Calu3 (cell line): ENCODE results near the gene ASB14. TPM values are rescaled to one million over a fixed set of nuclear protein-coding genes. Genes with fewer than 3 reads are reported as not detected.

Source experiments
- BruUV-seq: library from RNA; stranded (reverse); fragments of 400-500 nt; replicated peaks from 2 replicates; lab custom pipeline; 2021; lab: Mats Ljungman, UMichigan
- CTCF ChIA-PET: fragments of 300-600 bp; sonication (Branson Sonifier 250); formaldehyde crosslinking; loops from one replicate; lab custom pipeline; 2022; ENCODE audit warnings: antibody characterized with exemption; lab: Charles Lee
- DNase-seq: peaks from one replicate; pipeline ENCODE4 v3.0.0; 2022
- H3K27ac Mint-ChIP-seq: one replicate; pipeline ENCODE4 v1.8.0; 2022; ENCODE audit warnings: mixed read lengths; ENCODE audit not compliant: unreplicated experiment
- H3K27me3 Mint-ChIP-seq: one replicate; pipeline ENCODE4 v1.8.0; 2022; ENCODE audit warnings: mixed read lengths; ENCODE audit not compliant: unreplicated experiment
- H3K36me3 Mint-ChIP-seq: one replicate; pipeline ENCODE4 v1.8.0; 2022; ENCODE audit warnings: mild to moderate bottlenecking, moderate library complexity, mixed read lengths; ENCODE audit not compliant: insufficient read depth, unreplicated experiment
- H3K4me1 Mint-ChIP-seq: one replicate; pipeline ENCODE4 v1.8.0; 2022; ENCODE audit warnings: mild to moderate bottlenecking, low read depth, mixed read lengths; ENCODE audit not compliant: unreplicated experiment
- H3K4me3 Mint-ChIP-seq: one replicate; pipeline ENCODE4 v1.8.0; 2022; ENCODE audit warnings: mild to moderate bottlenecking, low read depth, moderate library complexity, mixed read lengths; ENCODE audit not compliant: unreplicated experiment
- H3K9me3 Mint-ChIP-seq: one replicate; pipeline ENCODE4 v1.8.0; 2022; ENCODE audit warnings: low read depth, mixed read lengths; ENCODE audit not compliant: unreplicated experiment
- CTCF ChIP-seq: fragments of 200-600 bp; IDR thresholded peaks from one replicate; pipeline ENCODE4 v1.8.0; 2022; ENCODE audit warnings: antibody characterized with exemption; ENCODE audit not compliant: unreplicated experiment
- intact Hi-C: fragments of 100-400 bp; cut with micrococcal nuclease; formaldehyde crosslinking; loops from one replicate; pipeline ENCODE4 v1.10.0; 2022; ENCODE audit not compliant: unreplicated experiment
- total RNA-seq: library from RNA; stranded (reverse); gene quantifications from 2 replicates; pipeline ENCODE4 v1.2.3, GENCODE V29; 2022

Gene ASB14
- total RNA-seq, 1 experiment from 2014 or later: 0.40 TPM

GRCh38 chr3:57261119-57261518 lies 31.4 kb downstream of the ASB14 start:
- H3K9me3 Mint-ChIP-seq: peaks cover 5% of the 10 kb centered on the region
- H3K36me3 Mint-ChIP-seq: peaks cover 10% of the 10 kb centered on the region
- TF ChIP-seq CTCF: no peak
- BruUV-seq: no TSS peak
- DNase-seq: no peak
- no peak overlapping the region for H3K27ac Mint-ChIP-seq
- intact Hi-C loops: no loop called here
- no peaks in the 10 kb centered on the region for H3K27me3 Mint-ChIP-seq
- no peaks in the 10 kb centered on the region for H3K4me1 Mint-ChIP-seq
- CTCF ChIA-PET: no interaction called here
- H3K4me3 Mint-ChIP-seq: no peak overlapping the region

- no peak for TF ChIP-seq CTCF
- Mint-ChIP-seq H3K27ac (no peak overlapping the region), H3K4me1 (no peaks in the 10 kb centered on the region), H3K4me3 (no peak overlapping the region), H3K9me3 (no peaks in the 10 kb centered on the region), H3K27me3 (no peaks in the 10 kb centered on the region), H3K36me3 (peaks cover 8% of the 10 kb centered on the region)
- no TSS peak for BruUV-seq
- DNase-seq: no peak
- CTCF ChIA-PET: no interaction called here
- intact Hi-C loops: no loop called here
Measured at GRCh38 chr3:57257678-57258077, 34.8 kb downstream of the ASB14 start.

GRCh38 chr3:57256844-57257243 lies 35.6 kb downstream of the ASB14 start:
- CTCF ChIA-PET: no interaction called here
- BruUV-seq: no TSS peak
- no peak overlapping the region for H3K27ac Mint-ChIP-seq

GRCh38 chr3:57252404-57252803 lies 40.1 kb downstream of the ASB14 start:
- BruUV-seq: no TSS peak
- Mint-ChIP-seq H3K4me1 (no peaks in the 10 kb centered on the region), H3K9me3 (no peaks in the 10 kb centered on the region), H3K27me3 (no peaks in the 10 kb centered on the region), H3K4me3 (no peak overlapping the region), H3K27ac (no peak overlapping the region), H3K36me3 (peaks cover 11% of the 10 kb centered on the region)
- TF ChIP-seq CTCF: no peak
- intact Hi-C loops: no loop called here
- no peak for DNase-seq
- CTCF ChIA-PET: no interaction called here

More at GRCh38 chr3:57256844-57257243, 35.6 kb downstream of the ASB14 start:
- intact Hi-C loops: no loop called here
- DNase-seq: no peak
- H3K9me3 Mint-ChIP-seq: no peaks in the 10 kb centered on the region
- no peak for TF ChIP-seq CTCF
- no peaks in the 10 kb centered on the region for H3K4me1 Mint-ChIP-seq
- H3K4me3 Mint-ChIP-seq: no peak overlapping the region
- H3K27me3 Mint-ChIP-seq: no peaks in the 10 kb centered on the region
- H3K36me3 Mint-ChIP-seq: no peaks in the 10 kb centered on the region
